ENCODE measurements around the gene DAGLA. TPM values are rescaled to one million over a fixed set of nuclear protein-coding genes. Genes with fewer than 3 reads are reported as not detected.

Gene DAGLA
- total and polyA plus RNA-seq, 2 experiments from 2014 or later: 7.4 to 8.9 TPM

DNA sequence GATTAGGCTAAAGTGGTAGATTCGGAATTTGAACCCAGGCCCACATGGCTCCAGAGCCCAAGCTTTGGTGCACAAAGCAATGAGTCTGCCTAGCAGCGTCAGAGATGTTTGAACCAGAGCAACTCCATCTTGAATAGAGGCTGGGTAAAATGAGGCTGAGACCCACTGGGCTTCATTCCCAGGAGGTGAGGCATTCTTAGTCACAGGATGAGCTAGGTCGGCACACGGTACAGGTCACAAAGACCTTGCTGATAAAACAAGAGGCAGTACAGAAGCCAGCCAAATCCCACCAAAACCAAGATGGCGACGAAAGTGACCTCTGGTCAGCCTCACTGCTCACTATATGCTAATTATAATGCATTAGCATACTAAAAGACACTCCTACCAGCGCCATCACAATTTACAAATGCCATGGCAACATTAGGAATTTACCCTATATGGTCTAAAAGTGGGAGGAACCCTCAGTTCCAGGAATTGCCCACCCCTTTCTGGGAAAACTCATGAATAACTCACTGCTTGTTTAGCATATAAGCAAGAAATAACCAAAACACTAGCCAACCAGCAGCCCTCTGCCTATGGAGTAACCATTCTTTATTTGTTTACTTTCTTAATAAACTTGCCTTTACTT lies 40.3 kb upstream of the DAGLA start:
- no peaks in the 10 kb centered on the region for H3K79me2 ChIP-seq
- TF ChIP-seq EZH2phosphoT487 (IDR thresholded peaks at IDR 0.05; ENCODE audit: low read depth, severe bottlenecking, unreplicated experiment): no peak
- TF ChIP-seq, protein P1, sequence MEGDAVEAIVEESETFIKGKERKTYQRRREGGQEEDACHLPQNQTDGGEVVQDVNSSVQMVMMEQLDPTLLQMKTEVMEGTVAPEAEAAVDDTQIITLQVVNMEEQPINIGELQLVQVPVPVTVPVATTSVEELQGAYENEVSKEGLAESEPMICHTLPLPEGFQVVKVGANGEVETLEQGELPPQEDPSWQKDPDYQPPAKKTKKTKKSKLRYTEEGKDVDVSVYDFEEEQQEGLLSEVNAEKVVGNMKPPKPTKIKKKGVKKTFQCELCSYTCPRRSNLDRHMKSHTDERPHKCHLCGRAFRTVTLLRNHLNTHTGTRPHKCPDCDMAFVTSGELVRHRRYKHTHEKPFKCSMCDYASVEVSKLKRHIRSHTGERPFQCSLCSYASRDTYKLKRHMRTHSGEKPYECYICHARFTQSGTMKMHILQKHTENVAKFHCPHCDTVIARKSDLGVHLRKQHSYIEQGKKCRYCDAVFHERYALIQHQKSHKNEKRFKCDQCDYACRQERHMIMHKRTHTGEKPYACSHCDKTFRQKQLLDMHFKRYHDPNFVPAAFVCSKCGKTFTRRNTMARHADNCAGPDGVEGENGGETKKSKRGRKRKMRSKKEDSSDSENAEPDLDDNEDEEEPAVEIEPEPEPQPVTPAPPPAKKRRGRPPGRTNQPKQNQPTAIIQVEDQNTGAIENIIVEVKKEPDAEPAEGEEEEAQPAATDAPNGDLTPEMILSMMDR (IDR thresholded peaks at IDR 0.05; ENCODE audit: poor library complexity): no peak
- DNase-seq (ENCODE audit: low spot score): no peak
- H3K27ac ChIP-seq: no peak overlapping the region
- no peaks in the 10 kb centered on the region for H3K4me1 ChIP-seq (ENCODE audit: insufficient read depth)
- H2AFZ ChIP-seq: no peak overlapping the region
- H3K4me2 ChIP-seq: no peak overlapping the region
- H3K4me3 ChIP-seq: no peak overlapping the region
- no peaks in the 10 kb centered on the region for H3K36me3 ChIP-seq (replicated peaks; ENCODE audit: insufficient read depth, low read depth)
- no peaks in the 10 kb centered on the region for H3K9me2 ChIP-seq (replicated peaks; ENCODE audit: insufficient read depth)
- 86% methylated on average over 7 of the region's 7 CpGs for WGBS (ENCODE audit: low lambda C conversion rate, missing lambda C conversion rate)
- no peaks in the 10 kb centered on the region for H3K27me3 ChIP-seq
- no peaks in the 10 kb centered on the region for H4K20me1 ChIP-seq (ENCODE audit: insufficient read depth, poor library complexity, severe bottlenecking)
- no peaks in the 10 kb centered on the region for H3K9me3 ChIP-seq (ENCODE audit: low read depth)

DNA sequence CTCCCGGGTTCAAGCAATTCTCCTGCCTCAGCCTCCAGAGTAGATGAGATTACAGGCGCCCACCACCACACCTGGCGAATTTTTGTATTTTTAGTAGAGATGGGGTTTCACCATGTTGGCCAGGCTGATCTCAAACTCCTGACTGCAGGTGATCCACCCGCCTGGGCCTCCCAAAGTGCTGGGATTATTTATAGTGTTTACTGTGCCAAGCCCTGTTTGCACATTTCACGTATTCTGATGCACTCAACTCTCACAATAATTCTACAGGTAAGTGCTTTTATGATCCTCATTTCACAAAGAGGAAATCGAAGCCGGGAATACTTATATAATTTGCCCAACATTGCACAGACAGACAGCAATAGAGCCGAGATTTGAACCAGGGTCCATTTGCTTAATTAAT lies 38.0 kb upstream of the DAGLA start:
- DNase-seq (ENCODE audit: low spot score): no peak
- H3K4me1 ChIP-seq (ENCODE audit: insufficient read depth): no peaks in the 10 kb centered on the region
- no peak overlapping the region for H2AFZ ChIP-seq
- 79% methylated on average over 8 of the region's 8 CpGs for WGBS (ENCODE audit: low lambda C conversion rate, missing lambda C conversion rate)
- no peaks in the 10 kb centered on the region for H3K9me2 ChIP-seq (replicated peaks; ENCODE audit: insufficient read depth)
- no peaks in the 10 kb centered on the region for H3K27me3 ChIP-seq
- no peak overlapping the region for H3K27ac ChIP-seq
- H3K36me3 ChIP-seq (replicated peaks; ENCODE audit: insufficient read depth, low read depth): no peaks in the 10 kb centered on the region
- no peak overlapping the region for H3K4me2 ChIP-seq
- H3K79me2 ChIP-seq: no peaks in the 10 kb centered on the region
- H3K4me3 ChIP-seq: no peak overlapping the region
- no peak for TF ChIP-seq EZH2phosphoT487 (IDR thresholded peaks at IDR 0.05; ENCODE audit: low read depth, severe bottlenecking, unreplicated experiment)
- TF ChIP-seq, protein P1 (IDR thresholded peaks at IDR 0.05; ENCODE audit: poor library complexity): no peak
- no peak for TF ChIP-seq EZH2 (IDR thresholded peaks at IDR 0.05; ENCODE audit: borderline replicate concordance)
- H4K20me1 ChIP-seq (ENCODE audit: insufficient read depth, poor library complexity, severe bottlenecking): no peaks in the 10 kb centered on the region
- H3K9me3 ChIP-seq (ENCODE audit: low read depth): no peaks in the 10 kb centered on the region

DNA sequence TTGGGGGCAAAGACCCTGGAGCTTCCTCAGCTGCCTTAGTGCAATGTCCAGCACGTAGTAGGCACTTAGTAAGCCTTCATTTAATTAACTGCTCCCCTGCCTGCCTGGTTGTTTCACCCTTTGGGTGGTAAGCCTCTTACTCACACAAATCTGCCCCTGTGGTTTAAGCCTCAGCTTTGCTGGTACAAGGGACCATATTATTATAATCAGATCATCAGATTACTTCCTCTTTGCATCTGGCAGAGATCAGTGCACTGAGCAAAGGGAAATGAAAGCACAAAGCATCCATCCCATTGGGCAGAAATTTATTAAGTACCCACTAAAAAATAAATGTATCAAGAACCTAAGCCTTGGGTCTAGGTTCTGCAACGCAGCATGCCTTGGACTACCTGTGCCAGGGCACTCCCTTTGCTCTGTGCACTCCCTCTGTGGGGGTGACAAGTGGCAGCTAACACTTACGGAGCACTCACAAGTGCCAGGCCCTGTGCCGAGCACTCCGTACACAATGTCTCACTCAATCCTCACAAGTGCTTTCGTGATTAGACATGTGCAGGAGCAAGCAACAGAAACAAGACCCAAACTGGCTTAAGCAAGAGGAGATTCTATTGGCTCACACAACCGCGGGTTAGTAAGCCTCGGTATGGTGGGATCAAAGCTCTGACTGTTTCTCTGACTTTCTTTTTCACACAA lies 34.9 kb upstream of the DAGLA start:
- DNase-seq (ENCODE audit: low spot score): no peak
- H3K36me3 ChIP-seq (replicated peaks; ENCODE audit: insufficient read depth, low read depth): no peaks in the 10 kb centered on the region
- H2AFZ ChIP-seq: no peak overlapping the region
- H4K20me1 ChIP-seq (ENCODE audit: insufficient read depth, poor library complexity, severe bottlenecking): no peaks in the 10 kb centered on the region
- H3K4me3 ChIP-seq: no peak overlapping the region
- H3K27ac ChIP-seq: no peak overlapping the region
- no peaks in the 10 kb centered on the region for H3K4me1 ChIP-seq (ENCODE audit: insufficient read depth)
- H3K27me3 ChIP-seq: no peaks in the 10 kb centered on the region
- TF ChIP-seq, protein P1 (IDR thresholded peaks at IDR 0.05; ENCODE audit: poor library complexity): no peak
- no peak for TF ChIP-seq EZH2phosphoT487 (IDR thresholded peaks at IDR 0.05; ENCODE audit: low read depth, severe bottlenecking, unreplicated experiment)
- no peak for TF ChIP-seq EZH2 (IDR thresholded peaks at IDR 0.05; ENCODE audit: borderline replicate concordance)
- no peaks in the 10 kb centered on the region for H3K9me3 ChIP-seq (ENCODE audit: low read depth)
- no peak overlapping the region for H3K4me2 ChIP-seq
- no peaks in the 10 kb centered on the region for H3K79me2 ChIP-seq
- WGBS (ENCODE audit: low lambda C conversion rate, missing lambda C conversion rate): 83% methylated on average over 9 of the region's 9 CpGs
- H3K9me2 ChIP-seq (replicated peaks; ENCODE audit: insufficient read depth): no peaks in the 10 kb centered on the region

Measured in hepatocyte (in vitro differentiated cells).